Measurements from ENCODE around the gene EFCAB11. TPM values are rescaled to one million over a fixed set of nuclear protein-coding genes. Genes with fewer than 3 reads are reported as not detected.
A peak's percentile ranks its signal among the peaks of the same experiment; 100 is the strongest.

The EFCAB11 gene
- polyA plus RNA-seq, 2 donors = 6.2 to 6.3 TPM

DNA sequence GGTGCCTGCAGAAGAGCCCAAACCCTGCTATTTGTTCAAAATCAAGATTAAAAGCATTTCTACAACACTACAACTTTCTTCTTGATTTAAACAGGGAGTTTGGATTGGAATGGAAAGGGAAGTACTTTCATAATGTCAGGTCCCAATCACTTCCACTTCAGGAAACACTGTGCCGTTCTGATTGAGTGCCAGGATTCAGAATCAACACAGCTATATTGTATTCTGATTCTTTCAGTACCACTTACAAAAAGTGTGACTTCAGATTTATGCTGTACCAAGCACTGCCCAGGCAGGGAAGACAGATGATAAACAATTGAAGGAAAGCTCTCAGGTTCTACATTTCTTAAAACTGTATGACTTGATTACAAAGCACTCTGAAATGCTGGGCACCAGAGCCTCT is 4.4 kb upstream of the EFCAB11 start:
- 75 to 76% methylated on average over 1 of the region's 1 CpG for WGBS, 2 donors
- Histone ChIP-seq H3K27me3 (ENCODE audit: control insufficient read depth in 1 of 2, insufficient read depth in 2 of 2, low read length in 2 of 2) (no peaks in the 10 kb centered on the region), H3K27ac (ENCODE audit: low read depth in 2 of 2, low read length in 1 of 2) (no peak overlapping the region), H3K36me3 (ENCODE audit: control insufficient read depth in 2 of 2, insufficient read depth in 2 of 2, low read length in 1 of 2) (peaks cover 7 to 10% of the 10 kb centered on the region in 2 donors), H3K4me1 (ENCODE audit: control insufficient read depth in 2 of 2, insufficient read depth in 2 of 2, low read length in 1 of 2) (peaks cover 0 to 2% of the 10 kb centered on the region in 2 donors), H3K4me3 (ENCODE audit: low read depth in 1 of 2, low read length in 2 of 2) (no peak overlapping the region), H3K9me3 (ENCODE audit: control insufficient read depth in 2 of 2, insufficient read depth in 1 of 2, low read depth in 1 of 2, low read length in 1 of 2) (peaks cover 0 to 2% of the 10 kb centered on the region in 2 donors)

DNA sequence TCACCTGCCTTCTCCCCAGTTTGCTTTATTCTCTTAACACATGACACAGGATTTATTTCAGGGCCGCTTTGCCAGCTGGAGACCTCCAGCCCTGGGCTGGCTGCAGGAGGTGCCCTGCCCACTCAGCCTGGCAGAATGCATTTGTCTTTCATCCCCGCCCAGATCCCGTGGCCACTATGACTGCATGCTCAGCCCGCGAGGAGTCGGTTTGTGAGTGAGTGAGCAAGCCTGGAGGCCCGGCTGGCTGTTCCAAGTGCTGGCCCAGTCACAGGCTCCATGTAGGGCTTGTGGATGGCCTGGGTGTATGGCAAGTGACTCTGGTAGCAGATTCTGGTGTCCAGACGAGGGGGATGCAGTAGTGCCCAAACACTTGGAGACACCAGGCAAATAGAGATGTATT is 3.3 kb upstream of the EFCAB11 start:
- WGBS, 2 donors = 90 to 92% methylated on average over 8 of the region's 8 CpGs
- H3K27me3 ChIP-seq (ENCODE audit: control insufficient read depth in 1 of 2, insufficient read depth in 2 of 2, low read length in 2 of 2) = no peaks in the 10 kb centered on the region
- peaks cover 0 to 2% of the 10 kb centered on the region in 2 donors for H3K4me1 ChIP-seq (ENCODE audit: control insufficient read depth in 2 of 2, insufficient read depth in 2 of 2, low read length in 1 of 2)
- H3K4me3 ChIP-seq (ENCODE audit: low read depth in 1 of 2, low read length in 2 of 2) = no peak overlapping the region
- peaks cover 0 to 7% of the 10 kb centered on the region in 2 donors for H3K36me3 ChIP-seq (ENCODE audit: control insufficient read depth in 2 of 2, insufficient read depth in 2 of 2, low read length in 1 of 2)
- H3K27ac ChIP-seq (ENCODE audit: low read depth in 2 of 2, low read length in 1 of 2) = no peak overlapping the region
- H3K9me3 ChIP-seq (ENCODE audit: control insufficient read depth in 2 of 2, insufficient read depth in 1 of 2, low read depth in 1 of 2, low read length in 1 of 2) = peaks cover 0 to 2% of the 10 kb centered on the region in 2 donors

DNA sequence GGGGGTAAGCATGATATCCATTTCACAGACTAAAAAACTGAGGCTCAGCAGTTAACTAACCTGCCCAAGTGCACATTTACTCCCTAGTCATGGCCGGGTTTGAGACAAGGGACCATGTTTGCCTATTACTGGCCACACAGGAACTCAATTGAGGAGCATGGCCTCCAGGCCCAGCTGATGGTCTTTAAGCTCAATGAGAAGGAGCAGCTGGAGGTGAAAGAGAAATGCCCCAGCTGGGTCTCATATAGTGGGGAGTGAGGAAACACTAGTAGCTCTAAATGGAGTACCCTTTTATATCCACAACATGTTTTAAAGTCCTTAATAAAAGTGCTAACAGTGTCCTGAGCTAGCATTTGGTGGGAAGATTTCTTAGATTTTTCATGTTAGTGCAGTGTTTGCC is 2.8 kb upstream of the EFCAB11 start:
- peaks cover 0 to 2% of the 10 kb centered on the region in 2 donors for H3K4me1 ChIP-seq (ENCODE audit: control insufficient read depth in 2 of 2, insufficient read depth in 2 of 2, low read length in 1 of 2)
- H3K4me3 ChIP-seq (ENCODE audit: low read depth in 1 of 2, low read length in 2 of 2) = no peak overlapping the region
- peaks cover 0 to 2% of the 10 kb centered on the region in 2 donors for H3K9me3 ChIP-seq (ENCODE audit: control insufficient read depth in 2 of 2, insufficient read depth in 1 of 2, low read depth in 1 of 2, low read length in 1 of 2)
- WGBS, 2 donors = 73 to 84% methylated on average over 1 of the region's 1 CpG
- H3K27me3 ChIP-seq (ENCODE audit: control insufficient read depth in 1 of 2, insufficient read depth in 2 of 2, low read length in 2 of 2) = no peaks in the 10 kb centered on the region
- no peak overlapping the region for H3K27ac ChIP-seq (ENCODE audit: low read depth in 2 of 2, low read length in 1 of 2)
- H3K36me3 ChIP-seq (ENCODE audit: control insufficient read depth in 2 of 2, insufficient read depth in 2 of 2, low read length in 1 of 2) = peaks cover 0 to 10% of the 10 kb centered on the region in 2 donors

DNA sequence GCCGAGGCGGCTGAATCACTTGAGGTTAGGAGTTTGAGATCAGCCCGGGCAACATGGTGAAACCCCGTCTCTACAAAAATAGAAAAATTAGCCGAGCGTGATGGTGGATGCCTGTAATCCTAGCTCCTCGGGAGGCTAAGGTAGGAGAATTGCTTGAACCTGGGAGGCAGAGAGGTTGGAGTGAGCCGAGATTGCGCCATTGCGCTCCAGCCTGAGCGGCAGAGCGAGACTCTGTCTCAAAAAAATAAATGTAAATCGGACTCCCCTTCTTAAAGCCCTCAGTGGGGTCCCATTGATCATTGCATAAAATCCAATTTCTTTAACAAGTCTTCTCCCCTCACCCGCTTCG is 2.1 kb upstream of the EFCAB11 start:
- no peaks in the 10 kb centered on the region for H3K27me3 ChIP-seq (ENCODE audit: control insufficient read depth in 1 of 2, insufficient read depth in 2 of 2, low read length in 2 of 2)
- 25 to 35% methylated on average over 15 of the region's 15 CpGs for WGBS, 2 donors
- peaks cover 0 to 2% of the 10 kb centered on the region in 2 donors for H3K4me1 ChIP-seq (ENCODE audit: control insufficient read depth in 2 of 2, insufficient read depth in 2 of 2, low read length in 1 of 2)
- peak overlapping the region; percentile 76 to 90 for H3K4me3 ChIP-seq (ENCODE audit: low read depth in 1 of 2, low read length in 2 of 2)
- peak overlapping the region; percentile 96 for H3K27ac ChIP-seq (ENCODE audit: low read depth in 2 of 2, low read length in 1 of 2)
- peaks cover 0 to 11% of the 10 kb centered on the region in 2 donors for H3K36me3 ChIP-seq (ENCODE audit: control insufficient read depth in 2 of 2, insufficient read depth in 2 of 2, low read length in 1 of 2)
- H3K9me3 ChIP-seq (ENCODE audit: control insufficient read depth in 2 of 2, insufficient read depth in 1 of 2, low read depth in 1 of 2, low read length in 1 of 2) = peaks cover 0 to 2% of the 10 kb centered on the region in 2 donors

DNA sequence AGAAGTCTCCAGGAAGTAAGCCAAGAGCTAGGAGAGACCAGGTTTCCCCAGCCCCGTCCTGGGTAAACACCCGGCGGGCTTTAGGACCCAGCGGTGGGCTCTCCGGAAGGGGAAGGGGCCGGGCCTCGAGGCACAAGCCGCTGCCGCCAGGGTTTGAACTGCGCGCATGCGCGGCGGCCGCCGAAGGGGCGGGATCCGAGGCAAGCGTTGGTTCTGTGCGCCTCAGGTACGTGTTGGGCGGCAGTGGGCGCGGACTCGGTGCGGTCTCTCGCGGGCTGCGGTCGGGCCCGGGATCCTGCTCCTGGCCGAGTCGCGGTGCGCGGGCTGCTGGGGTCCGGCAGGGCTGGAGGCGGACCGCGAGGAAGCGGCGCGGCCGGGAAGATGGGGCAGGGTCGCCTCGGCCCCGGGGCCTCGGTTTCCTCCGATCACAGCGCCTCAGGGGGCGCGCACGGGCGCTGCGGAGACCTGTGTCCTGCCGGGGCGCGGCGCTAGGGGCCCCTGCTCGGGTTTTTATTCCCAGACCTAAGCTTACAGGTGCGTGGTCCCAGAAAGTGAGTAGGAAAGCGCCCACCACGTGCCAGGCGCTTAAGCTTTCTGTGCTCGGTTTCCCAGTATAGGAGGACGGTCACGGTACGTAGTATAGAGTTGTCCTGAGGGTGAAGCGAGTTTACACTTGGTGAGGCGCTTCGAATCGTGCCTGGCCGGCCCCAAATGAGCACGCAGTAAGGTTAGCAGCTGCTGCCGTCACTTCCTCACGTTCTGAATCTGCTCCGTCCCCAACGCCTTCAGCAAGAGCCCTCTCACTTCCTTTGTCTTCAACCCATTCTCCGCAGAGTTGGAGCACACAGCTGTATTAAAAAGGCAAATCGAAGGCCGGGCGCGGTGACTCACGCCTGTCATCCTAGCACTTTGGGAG is 1.5 kb upstream of the EFCAB11 start, which contains the start of gene TDP1:
TSS of gene TDP1 (plus strand) at position 183 of the 916 bp plus-strand sequence. CDS start 7,188 bp downstream, outside the sequence.
- Histone ChIP-seq H3K4me3 (ENCODE audit: low read depth in 1 of 2, low read length in 2 of 2) (peak within 1 kb of the TSS; percentile 76 to 90), H3K27me3 (ENCODE audit: control insufficient read depth in 1 of 2, insufficient read depth in 2 of 2, low read length in 2 of 2) (no peaks in the 10 kb centered on the region), H3K9me3 (ENCODE audit: control insufficient read depth in 2 of 2, insufficient read depth in 1 of 2, low read depth in 1 of 2, low read length in 1 of 2) (peaks cover 0 to 2% of the 10 kb centered on the region in 2 donors), H3K27ac (ENCODE audit: low read depth in 2 of 2, low read length in 1 of 2) (peak within 1 kb of the TSS; percentile 96), H3K36me3 (ENCODE audit: control insufficient read depth in 2 of 2, insufficient read depth in 2 of 2, low read length in 1 of 2) (peaks cover 0 to 11% of the 10 kb centered on the region in 2 donors), H3K4me1 (ENCODE audit: control insufficient read depth in 2 of 2, insufficient read depth in 2 of 2, low read length in 1 of 2) (peaks cover 0 to 2% of the 10 kb centered on the region in 2 donors)
- 0 to 1% methylated on average over 74 to 84 of the region's 84 CpGs for WGBS, 2 donors

DNA sequence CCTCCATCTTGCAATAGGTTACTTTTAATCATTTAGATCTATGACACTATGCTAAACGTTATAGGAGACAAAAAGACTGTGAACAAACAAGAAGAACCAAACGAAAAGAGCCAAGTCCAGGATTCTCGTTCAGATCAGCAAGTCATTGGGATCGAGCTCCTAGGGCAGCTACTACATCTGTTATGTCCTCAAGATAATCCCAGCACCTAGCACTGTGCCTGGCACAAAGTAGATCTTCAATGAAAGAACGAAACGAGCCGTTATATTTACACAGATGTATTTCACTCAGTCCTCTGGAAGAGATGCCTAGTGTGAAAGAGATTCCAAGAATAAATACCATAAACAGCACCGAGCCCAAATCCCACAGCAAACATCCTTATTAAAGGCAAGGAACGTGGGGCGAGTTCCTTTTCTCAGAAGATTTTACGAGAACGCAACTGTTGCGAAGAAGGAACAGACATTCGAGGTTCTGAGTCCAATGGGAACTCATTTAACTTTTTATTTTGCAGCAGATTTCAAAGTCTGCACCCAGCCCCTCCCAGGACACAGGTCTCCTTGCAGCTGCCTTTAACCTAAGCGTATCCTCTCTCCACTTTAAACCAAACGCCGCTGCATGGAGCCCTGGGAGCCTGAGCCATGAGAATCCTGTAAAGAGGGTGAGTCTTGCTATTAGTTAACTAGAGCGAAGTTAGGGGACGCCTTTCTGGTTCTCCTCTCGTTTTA is 653 bp upstream of the EFCAB11 start:
- Histone ChIP-seq H3K4me1 (ENCODE audit: control insufficient read depth in 2 of 2, insufficient read depth in 2 of 2, low read length in 1 of 2) (peaks cover 0 to 2% of the 10 kb centered on the region in 2 donors), H3K4me3 (ENCODE audit: low read depth in 1 of 2, low read length in 2 of 2) (peak overlapping the region; percentile 41 to 90), H3K9me3 (ENCODE audit: control insufficient read depth in 2 of 2, insufficient read depth in 1 of 2, low read depth in 1 of 2, low read length in 1 of 2) (peaks cover 0 to 2% of the 10 kb centered on the region in 2 donors), H3K27me3 (ENCODE audit: control insufficient read depth in 1 of 2, insufficient read depth in 2 of 2, low read length in 2 of 2) (no peaks in the 10 kb centered on the region), H3K36me3 (ENCODE audit: control insufficient read depth in 2 of 2, insufficient read depth in 2 of 2, low read length in 1 of 2) (peaks cover 0 to 11% of the 10 kb centered on the region in 2 donors), H3K27ac (ENCODE audit: low read depth in 2 of 2, low read length in 1 of 2) (peak overlapping the region; percentile 54 to 76)
- WGBS, 2 donors = 1 to 3% methylated on average over 20 of the region's 20 CpGs

DNA sequence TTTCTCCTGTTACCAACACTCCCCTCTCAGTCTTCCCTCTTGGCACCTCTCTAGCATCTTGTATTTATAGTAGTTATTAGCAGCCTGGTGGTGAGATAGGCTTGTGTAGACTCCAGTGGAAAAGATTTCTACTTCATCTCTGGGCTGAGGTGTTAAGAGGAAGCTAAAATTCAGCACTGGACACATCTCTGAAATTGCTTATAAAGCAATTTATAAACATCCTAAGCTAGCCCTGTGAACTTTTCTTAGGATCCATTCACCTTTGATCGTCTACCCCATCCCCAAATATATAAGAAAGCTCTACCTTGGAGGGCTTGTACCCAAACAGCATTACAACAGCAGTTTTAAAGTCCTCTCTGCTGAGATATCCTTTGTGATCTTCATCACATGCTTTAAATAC is 928 bp downstream of the EFCAB11 start:
- Histone ChIP-seq H3K9me3 (ENCODE audit: control insufficient read depth in 2 of 2, insufficient read depth in 1 of 2, low read depth in 1 of 2, low read length in 1 of 2) (peaks cover 0 to 2% of the 10 kb centered on the region in 2 donors), H3K36me3 (ENCODE audit: control insufficient read depth in 2 of 2, insufficient read depth in 2 of 2, low read length in 1 of 2) (peaks cover 0 to 11% of the 10 kb centered on the region in 2 donors), H3K27ac (ENCODE audit: low read depth in 2 of 2, low read length in 1 of 2) (no peak overlapping the region), H3K4me1 (ENCODE audit: control insufficient read depth in 2 of 2, insufficient read depth in 2 of 2, low read length in 1 of 2) (peaks cover 0 to 2% of the 10 kb centered on the region in 2 donors), H3K27me3 (ENCODE audit: control insufficient read depth in 1 of 2, insufficient read depth in 2 of 2, low read length in 2 of 2) (no peaks in the 10 kb centered on the region), H3K4me3 (ENCODE audit: low read depth in 1 of 2, low read length in 2 of 2) (peak overlapping the region in 1 of 2 donors; percentile 59)
- 41 to 54% methylated on average over 1 of the region's 1 CpG for WGBS, 2 donors

DNA sequence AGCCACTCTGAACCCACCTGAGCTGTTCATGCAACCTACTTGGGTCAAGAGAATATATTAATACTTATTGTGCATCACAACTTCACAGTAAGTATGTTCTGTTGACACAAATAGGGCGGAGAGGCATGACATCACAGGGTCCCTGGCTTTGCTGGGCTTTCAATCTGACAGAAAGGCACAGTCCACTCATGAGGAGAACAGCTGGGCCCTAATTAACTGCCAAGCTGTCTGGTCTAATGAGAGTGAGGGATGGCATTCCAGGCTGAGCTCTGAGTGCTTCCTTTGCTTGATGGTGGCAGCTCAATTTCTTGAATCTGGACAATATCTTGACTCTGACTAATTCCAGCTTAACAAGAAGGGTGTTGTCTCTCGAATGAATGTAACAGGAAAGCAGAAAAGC is 2.0 kb downstream of the EFCAB11 start:
- H3K9me3 ChIP-seq (ENCODE audit: control insufficient read depth in 2 of 2, insufficient read depth in 1 of 2, low read depth in 1 of 2, low read length in 1 of 2) = no peaks in the 10 kb centered on the region
- H3K4me3 ChIP-seq (ENCODE audit: low read depth in 1 of 2, low read length in 2 of 2) = no peak overlapping the region
- no peak overlapping the region for H3K27ac ChIP-seq (ENCODE audit: low read depth in 2 of 2, low read length in 1 of 2)
- no peaks in the 10 kb centered on the region for H3K27me3 ChIP-seq (ENCODE audit: control insufficient read depth in 1 of 2, insufficient read depth in 2 of 2, low read length in 2 of 2)
- H3K36me3 ChIP-seq (ENCODE audit: control insufficient read depth in 2 of 2, insufficient read depth in 2 of 2, low read length in 1 of 2) = peaks cover 0 to 4% of the 10 kb centered on the region in 2 donors
- WGBS, 2 donors = 64 to 73% methylated on average over 2 of the region's 2 CpGs
- peaks cover 0 to 2% of the 10 kb centered on the region in 2 donors for H3K4me1 ChIP-seq (ENCODE audit: control insufficient read depth in 2 of 2, insufficient read depth in 2 of 2, low read length in 1 of 2)

DNA sequence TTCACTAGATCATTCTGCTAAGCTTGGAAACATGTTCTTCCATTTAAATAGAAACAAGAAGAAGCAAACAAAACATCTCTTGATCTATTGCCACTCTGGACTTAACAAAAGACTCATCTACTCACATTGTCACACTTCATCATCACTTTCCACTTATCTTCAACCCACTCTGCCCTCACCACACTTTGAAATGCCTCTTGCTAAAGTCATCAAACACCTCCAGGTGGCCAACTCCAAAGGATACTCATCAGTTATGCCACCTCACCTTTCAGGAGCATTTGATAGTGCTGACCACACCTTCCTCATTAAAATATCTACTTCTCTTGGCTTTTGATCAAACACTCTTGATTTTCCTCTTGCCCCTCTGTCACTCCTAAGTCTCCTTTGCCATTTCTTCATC is 7.2 kb downstream of the EFCAB11 start:
- H3K9me3 ChIP-seq (ENCODE audit: control insufficient read depth in 2 of 2, insufficient read depth in 1 of 2, low read depth in 1 of 2, low read length in 1 of 2) = no peaks in the 10 kb centered on the region

More for the DNA sequence above, 7.2 kb downstream of the EFCAB11 start:
- H3K4me1 ChIP-seq (ENCODE audit: control insufficient read depth in 2 of 2, insufficient read depth in 2 of 2, low read length in 1 of 2) = no peaks in the 10 kb centered on the region
- no peak overlapping the region for H3K4me3 ChIP-seq (ENCODE audit: low read depth in 1 of 2, low read length in 2 of 2)
- H3K27ac ChIP-seq (ENCODE audit: low read depth in 2 of 2, low read length in 1 of 2) = no peak overlapping the region
- peaks cover 0 to 2% of the 10 kb centered on the region in 2 donors for H3K36me3 ChIP-seq (ENCODE audit: control insufficient read depth in 2 of 2, insufficient read depth in 2 of 2, low read length in 1 of 2)
- no peaks in the 10 kb centered on the region for H3K27me3 ChIP-seq (ENCODE audit: control insufficient read depth in 1 of 2, insufficient read depth in 2 of 2, low read length in 2 of 2)
